ENCODE data around the gene HERC4.

- no peak for TF ChIP-seq CTCF (conservative IDR thresholded peaks at IDR 0.05; ENCODE audit: low read length)
- TF ChIP-seq EZH2phosphoT487 (IDR thresholded peaks at IDR 0.05; ENCODE audit: borderline replicate concordance, low read depth, low read length), result no peak
These were observed 28.0 kb downstream of the HERC4 start for GRCh38 chr10:68047122-68047521.
